Measurements from ENCODE around the gene SLIT3. TPM values are rescaled to one million over a fixed set of nuclear protein-coding genes. Genes with fewer than 3 reads are reported as not detected.

SLIT3 gene
- total RNA-seq, 1 donor from 2014 or later, result 52.8 TPM

DNA sequence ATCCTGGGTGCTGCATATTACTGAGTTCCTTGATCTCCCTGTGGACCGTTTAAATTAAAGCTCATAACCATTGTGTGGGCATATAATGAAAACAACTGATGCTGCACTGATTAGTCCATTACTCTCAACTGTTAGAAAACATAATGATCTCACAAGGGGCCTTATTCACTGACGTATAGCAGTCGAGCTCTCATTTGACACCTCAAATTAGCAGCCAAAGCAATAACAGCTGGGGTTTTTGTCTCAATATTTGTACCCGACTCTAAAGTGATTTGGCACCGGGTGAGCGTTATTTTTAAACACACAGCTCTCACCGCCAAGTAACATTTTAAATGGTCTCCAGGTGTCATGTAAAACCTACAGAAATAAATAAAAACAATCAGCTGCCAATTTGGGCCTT, 469.6 kb downstream of the SLIT3 start:
- Histone ChIP-seq H3K27ac (no peak overlapping the region), H3K4me1 (no peaks in the 10 kb centered on the region), H3K4me3 (no peak overlapping the region), H3K36me3 (no peaks in the 10 kb centered on the region), H3K9me3 (no peaks in the 10 kb centered on the region), H3K27me3 (no peaks in the 10 kb centered on the region)
- TF ChIP-seq POLR2A (IDR thresholded peaks at IDR 0.05) (no peak), POLR2AphosphoS5 (IDR thresholded peaks at IDR 0.05; ENCODE audit: insufficient read depth in 1 of 2, low read depth in 1 of 2) (no peak), CTCF (IDR thresholded peaks at IDR 0.05) (no peak)
- intact Hi-C loops (cut with DNase I), result no loop called here
- DNase-seq (ENCODE audit: extremely low spot score in 2 of 2), result no peak

DNA sequence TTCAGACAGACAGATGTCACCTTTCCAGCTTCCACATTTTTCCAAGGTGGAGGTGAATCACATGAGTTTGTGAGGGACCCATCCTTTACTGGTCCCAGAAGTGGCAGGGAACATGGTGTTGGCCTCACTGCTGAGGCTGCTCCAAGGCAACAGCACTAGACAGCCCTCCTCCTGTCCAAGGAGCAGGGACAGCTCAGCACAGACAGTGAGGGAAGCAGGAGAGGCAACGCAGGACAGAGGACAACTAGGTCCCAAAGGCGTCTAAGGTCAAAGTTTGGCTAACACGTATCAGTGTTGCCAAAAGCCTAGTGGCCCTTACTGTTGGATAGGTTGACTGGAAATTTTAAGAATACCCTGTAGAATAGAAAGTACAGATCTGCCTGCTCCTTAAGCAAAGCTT, 470.1 kb downstream of the SLIT3 start:
- intact Hi-C loops (cut with DNase I), result no loop called here
- DNase-seq (ENCODE audit: extremely low spot score in 2 of 2), result no peak
- TF ChIP-seq POLR2AphosphoS5 (IDR thresholded peaks at IDR 0.05; ENCODE audit: insufficient read depth in 1 of 2, low read depth in 1 of 2) (no peak), POLR2A (IDR thresholded peaks at IDR 0.05) (no peak), CTCF (IDR thresholded peaks at IDR 0.05) (no peak)
- no peak overlapping the region for H3K4me3 ChIP-seq
- H3K4me1 ChIP-seq, result no peaks in the 10 kb centered on the region
- H3K36me3 ChIP-seq, result no peaks in the 10 kb centered on the region
- no peaks in the 10 kb centered on the region for H3K9me3 ChIP-seq
- H3K27ac ChIP-seq, result no peak overlapping the region
- no peaks in the 10 kb centered on the region for H3K27me3 ChIP-seq

GRCh38 chr5:168829922-168830417, 471.0 kb downstream of the SLIT3 start:
- Histone ChIP-seq H3K27me3 (no peaks in the 10 kb centered on the region), H3K27ac (no peak overlapping the region), H3K4me1 (no peaks in the 10 kb centered on the region), H3K9me3 (no peaks in the 10 kb centered on the region), H3K36me3 (no peaks in the 10 kb centered on the region), H3K4me3 (no peak overlapping the region)
- intact Hi-C loops (cut with DNase I), result no loop called here
- DNase-seq (ENCODE audit: extremely low spot score in 2 of 2), result no peak
- TF ChIP-seq POLR2AphosphoS5 (IDR thresholded peaks at IDR 0.05; ENCODE audit: insufficient read depth in 1 of 2, low read depth in 1 of 2), result no peak
- no peak for TF ChIP-seq POLR2A (IDR thresholded peaks at IDR 0.05)
- no peak for TF ChIP-seq CTCF (IDR thresholded peaks at IDR 0.05)

- Histone ChIP-seq H3K27ac (no peak overlapping the region), H3K4me3 (no peak overlapping the region), H3K36me3 (no peaks in the 10 kb centered on the region), H3K27me3 (no peaks in the 10 kb centered on the region), H3K9me3 (no peaks in the 10 kb centered on the region), H3K4me1 (no peaks in the 10 kb centered on the region)
- TF ChIP-seq CTCF (IDR thresholded peaks at IDR 0.05) (no peak), POLR2AphosphoS5 (IDR thresholded peaks at IDR 0.05; ENCODE audit: insufficient read depth in 1 of 2, low read depth in 1 of 2) (no peak), POLR2A (IDR thresholded peaks at IDR 0.05) (no peak)
- intact Hi-C loops (cut with DNase I), result no loop called here
- no peak for DNase-seq (ENCODE audit: extremely low spot score in 2 of 2)
Measured at GRCh38 chr5:168829044-168829443, 471.9 kb downstream of the SLIT3 start.

GRCh38 chr5:168827636-168828035, 473.3 kb downstream of the SLIT3 start:
- Histone ChIP-seq H3K36me3 (no peaks in the 10 kb centered on the region), H3K27me3 (no peaks in the 10 kb centered on the region), H3K9me3 (no peaks in the 10 kb centered on the region), H3K4me1 (peaks cover 5% of the 10 kb centered on the region), H3K27ac (no peak overlapping the region), H3K4me3 (no peak overlapping the region)
- intact Hi-C loops (cut with DNase I), result no loop called here
- TF ChIP-seq CTCF (IDR thresholded peaks at IDR 0.05) (no peak), POLR2AphosphoS5 (IDR thresholded peaks at IDR 0.05; ENCODE audit: insufficient read depth in 1 of 2, low read depth in 1 of 2) (no peak), POLR2A (IDR thresholded peaks at IDR 0.05) (no peak)
- DNase-seq (ENCODE audit: extremely low spot score in 2 of 2), result no peak
